HL-60 (cell line): ENCODE measurements around the gene FGFR3.

Experiments used
- DNase-seq, 2 experiments: peaks; one replicate each; pipeline ENCODE4 v3.0.0-alpha.2; 2010 to 2020; ENCODE audit warnings: low read depth in 1 of 2, low spot score in 1 of 2
- H3K27ac ChIP-seq: fragments of 250-450 bp; sonication (Bioruptor Pico); replicated peaks from 2 replicates; pipeline ENCODE4 v1.5.1; 2020; ENCODE audit warnings: mild to moderate bottlenecking, moderate library complexity
- H3K27me3 ChIP-seq: fragments of 250-450 bp; sonication (Bioruptor Pico); 2 replicates; pipeline ENCODE4 v1.5.1; 2021; ENCODE audit warnings: mild to moderate bottlenecking, moderate library complexity; ENCODE audit not compliant: insufficient read depth, poor library complexity, severe bottlenecking
- H3K4me3 ChIP-seq: replicated peaks from 2 replicates; pipeline ENCODE4 v1.5.1; 2011; ENCODE audit warnings: mild to moderate bottlenecking, control low read depth, low read length; ENCODE audit not compliant: insufficient read depth
- CTCF ChIP-seq: IDR thresholded peaks from one replicate; pipeline ENCODE4 v1.5.1; 2011; ENCODE audit warnings: low read length, control low read depth, inconsistent platforms; ENCODE audit not compliant: insufficient read depth
- GABPA ChIP-seq: IDR thresholded peaks from 2 replicates; pipeline ENCODE4 v1.6.1; 2012; ENCODE audit warnings: low read depth
- POLR2AphosphoS5 ChIP-seq: IDR thresholded peaks from 2 replicates; pipeline ENCODE4 v1.6.1; 2012; ENCODE audit warnings: low read depth
- REST ChIP-seq: IDR thresholded peaks from 2 replicates; pipeline ENCODE4 v1.6.1; 2012; ENCODE audit warnings: low read depth; ENCODE audit not compliant: insufficient replicate concordance
- SPI1 ChIP-seq: IDR thresholded peaks from 2 replicates; pipeline ENCODE4 v1.6.1; 2012; ENCODE audit warnings: low read depth, mild to moderate bottlenecking, borderline replicate concordance

FGFR3 gene

GRCh38 chr4:1770245-1770644 is 22.8 kb upstream of the FGFR3 start:
- H3K4me3 ChIP-seq = no peak overlapping the region
- peaks cover 5% of the 10 kb centered on the region for H3K27me3 ChIP-seq
- DNase-seq = no peak
- TF ChIP-seq SPI1 (no peak), GABPA (no peak), POLR2AphosphoS5 (no peak), CTCF (no peak), REST (no peak)
- no peak overlapping the region for H3K27ac ChIP-seq

- Histone ChIP-seq H3K27ac (no peak overlapping the region), H3K27me3 (peaks cover 3% of the 10 kb centered on the region), H3K4me3 (no peak overlapping the region)
- no peak for TF ChIP-seq GABPA
- TF ChIP-seq POLR2AphosphoS5 = no peak
- TF ChIP-seq SPI1 = no peak
- TF ChIP-seq REST = no peak
- TF ChIP-seq CTCF = no peak
- no peak for DNase-seq
Measured at GRCh38 chr4:1770791-1771231, 22.3 kb upstream of the FGFR3 start.

- H3K4me3 ChIP-seq = no peak overlapping the region
- TF ChIP-seq POLR2AphosphoS5 (0 out of 2 replicates have a peak, but pooled peaks have one; percentile 47), SPI1 (no peak), CTCF (no peak), REST (no peak), GABPA (no peak)
- H3K27ac ChIP-seq = peak overlapping the region; percentile 66
- peak in 1 of 2 experiments; percentile 67 for DNase-seq
- peaks cover under 1% of the 10 kb centered on the region for H3K27me3 ChIP-seq
Measured at GRCh38 chr4:1771555-1772305, 21.4 kb upstream of the FGFR3 start.
